Right ventricle myocardium inferior (tissue), 1 donor: Measurements from ENCODE around the gene PPP1R3D. TPM values are rescaled to one million over a fixed set of nuclear protein-coding genes. Genes with fewer than 3 reads are reported as not detected.

ENCODE experiments used
- total RNA-seq: library from RNA; stranded (reverse); fragmentation: NEBNext Ultra II Directional; extraction: Animal tissue kit (Norgen Biotek cat#: 25700); gene quantifications from one replicate; pipeline ENCODE4 v1.2.1, GENCODE V29; 2021
- donor health status: DM: no; HTN: yes; CAD: no; lungs with severe emphysema.

Gene PPP1R3D
- total RNA-seq, 1 donor from 2014 or later: 13.2 TPM

Other genes with a start within 250 kb of the PPP1R3D start
- gene SYCP2, start 6.7 kb downstream of the PPP1R3D start, total RNA-seq: 1.4 TPM
- gene FAM217B, start 84 bp upstream of the PPP1R3D start, total RNA-seq: 40.5 TPM
- 2.3 TPM for gene CDH26, start 18.1 kb upstream of the PPP1R3D start, total RNA-seq